ENCODE measurements around the gene CLDN25. TPM values are rescaled to one million over a fixed set of nuclear protein-coding genes. Genes with fewer than 3 reads are reported as not detected.
A peak's percentile ranks its signal among the peaks of the same experiment; 100 is the strongest.

The CLDN25 gene
- not detected for polyA plus RNA-seq (2013, experiment 1 of 2)
- polyA plus RNA-seq (2013, experiment 2 of 2), result not detected

DNA sequence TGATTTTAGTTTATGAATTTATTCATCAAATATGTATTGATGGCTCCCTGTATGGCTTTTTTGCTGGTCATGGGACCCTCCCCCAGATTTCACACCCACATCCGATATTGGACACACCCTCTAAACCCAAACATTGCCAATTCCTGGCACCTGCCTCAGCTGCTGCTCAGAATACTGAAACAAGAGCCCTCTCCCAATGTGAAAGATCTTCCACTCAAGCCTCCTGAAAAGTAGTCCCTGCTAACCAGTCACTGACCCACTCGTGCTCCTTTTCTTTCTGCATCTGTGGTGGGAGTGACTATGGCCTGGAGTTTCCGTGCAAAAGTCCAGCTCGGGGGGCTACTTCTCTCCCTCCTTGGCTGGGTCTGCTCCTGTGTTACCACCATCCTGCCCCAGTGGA, at the start of gene CLDN25:
CLDN25 (plus strand) TSS at position 301 of the 400 bp plus-strand sequence; CDS start at position 301, 0 bp downstream.
- H3K27me3 ChIP-seq (ENCODE audit: control insufficient read depth in 1 of 2, insufficient read depth in 1 of 2, low read length in 2 of 2), result peaks cover 14 to 42% of the 10 kb centered on the region in 2 experiments
- H2AK5ac ChIP-seq (ENCODE audit: low read length, severe bottlenecking), result no peak within 1 kb of the TSS
- H3K9ac ChIP-seq (ENCODE audit: low read length), result no peak within 1 kb of the TSS
- H2BK5ac ChIP-seq (ENCODE audit: low read depth, low read length, poor library complexity, severe bottlenecking), result no peak within 1 kb of the TSS
- no peaks in the 10 kb centered on the region for H3K79me1 ChIP-seq (replicated peaks; ENCODE audit: low read length, poor library complexity, severe bottlenecking)
- no peak within 1 kb of the TSS for H4K8ac ChIP-seq (ENCODE audit: low read length)
- no peak within 1 kb of the TSS for H2BK12ac ChIP-seq (ENCODE audit: low read length in 2 of 2)
- no peak within 1 kb of the TSS for H3K4me2 ChIP-seq (ENCODE audit: low read length, poor library complexity, severe bottlenecking)
- H3K14ac ChIP-seq (ENCODE audit: low read length in 2 of 2), result no peak within 1 kb of the TSS
- H3K4ac ChIP-seq (ENCODE audit: low read depth in 1 of 2, low read length in 2 of 2), result no peak within 1 kb of the TSS
- no peak within 1 kb of the TSS for H2BK15ac ChIP-seq (ENCODE audit: low read depth, poor library complexity, severe bottlenecking)
- DNase-seq, result no peak
- H3K4me3 ChIP-seq (ENCODE audit: insufficient read depth in 1 of 2, low read depth in 1 of 2, low read length in 2 of 2), result no peak within 1 kb of the TSS
- H2AFZ ChIP-seq (ENCODE audit: low read depth, low read length), result no peak within 1 kb of the TSS
- H3K36me3 ChIP-seq (ENCODE audit: control insufficient read depth in 1 of 2, insufficient read depth in 2 of 2, low read depth in 1 of 2, low read length in 2 of 2), result no peaks in the 10 kb centered on the region
- H3K27ac ChIP-seq (ENCODE audit: low read length, poor library complexity, severe bottlenecking), result no peak within 1 kb of the TSS
- no peaks in the 10 kb centered on the region for H3K9me3 ChIP-seq (ENCODE audit: control insufficient read depth, low read length)
- H3K18ac ChIP-seq (ENCODE audit: low read depth in 1 of 2, low read length in 2 of 2), result no peak within 1 kb of the TSS
- H4K91ac ChIP-seq (ENCODE audit: low read length), result no peak within 1 kb of the TSS
- H2BK120ac ChIP-seq (ENCODE audit: low read depth, low read length), result no peak within 1 kb of the TSS
- no peak within 1 kb of the TSS for H3K23ac ChIP-seq (ENCODE audit: low read length in 2 of 2)
- no peaks in the 10 kb centered on the region for H3K4me1 ChIP-seq (ENCODE audit: control insufficient read depth, insufficient read depth, low read depth, low read length)
- WGBS, result 93% methylated on average over 4 of the region's 4 CpGs

DNA sequence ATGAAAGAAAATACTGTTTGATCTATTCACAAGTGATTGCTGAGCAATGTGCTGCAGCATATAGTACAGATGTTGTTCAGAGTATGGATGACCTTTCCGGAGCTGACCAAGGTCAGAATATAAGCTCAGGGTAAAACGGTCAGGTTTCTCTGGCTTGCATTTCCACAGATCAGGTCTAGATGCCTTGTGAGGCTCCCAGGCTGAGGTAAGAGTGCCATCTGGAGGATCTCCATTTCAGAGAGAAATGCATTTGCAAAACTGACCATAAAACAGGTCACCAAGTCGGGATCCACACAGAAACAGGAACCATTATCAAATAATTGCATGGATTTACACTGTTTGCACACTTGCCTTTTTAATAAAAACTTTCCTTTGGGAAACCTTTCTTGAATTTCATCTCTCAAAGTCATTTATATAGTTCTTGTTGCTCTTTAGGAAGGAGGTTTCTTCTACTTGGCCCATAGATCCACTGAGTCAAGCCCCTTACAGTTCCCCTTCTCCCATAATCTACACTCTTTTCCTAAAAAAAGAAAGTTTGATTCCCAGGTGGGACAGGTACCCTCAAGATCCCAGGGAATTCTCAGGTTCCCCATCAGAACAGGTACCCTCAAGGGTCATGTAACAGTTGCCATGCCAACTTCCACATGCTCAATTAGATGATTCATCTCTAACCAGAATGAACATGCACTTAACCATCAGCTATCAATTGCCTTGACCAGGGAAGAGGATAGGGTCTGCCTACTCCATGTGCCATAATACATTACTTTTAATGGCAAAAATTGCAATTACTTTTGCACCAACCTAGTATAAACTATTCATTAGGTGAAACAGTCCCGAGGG, 48.5 kb upstream of the CLDN25 start:
- peaks cover 4 to 34% of the 10 kb centered on the region in 2 experiments for H3K36me3 ChIP-seq (ENCODE audit: control insufficient read depth in 1 of 2, insufficient read depth in 2 of 2, low read depth in 1 of 2, low read length in 2 of 2)
- 62% methylated on average over 3 of the region's 4 CpGs for WGBS
- H4K91ac ChIP-seq (ENCODE audit: low read length), result no peak overlapping the region
- no peaks in the 10 kb centered on the region for H3K27me3 ChIP-seq (ENCODE audit: control insufficient read depth in 1 of 2, insufficient read depth in 1 of 2, low read length in 2 of 2)
- no peak overlapping the region for H2BK5ac ChIP-seq (ENCODE audit: low read depth, low read length, poor library complexity, severe bottlenecking)
- H3K4ac ChIP-seq (ENCODE audit: low read depth in 1 of 2, low read length in 2 of 2), result no peak overlapping the region
- H3K79me1 ChIP-seq (replicated peaks; ENCODE audit: low read length, poor library complexity, severe bottlenecking), result no peaks in the 10 kb centered on the region
- H2BK12ac ChIP-seq (ENCODE audit: low read length in 2 of 2), result no peak overlapping the region
- H3K9ac ChIP-seq (ENCODE audit: low read length), result no peak overlapping the region
- no peak overlapping the region for H3K4me3 ChIP-seq (ENCODE audit: insufficient read depth in 1 of 2, low read depth in 1 of 2, low read length in 2 of 2)
- no peak overlapping the region for H3K18ac ChIP-seq (ENCODE audit: low read depth in 1 of 2, low read length in 2 of 2)
- H3K9me3 ChIP-seq (ENCODE audit: control insufficient read depth, low read length), result no peaks in the 10 kb centered on the region
- H2AK5ac ChIP-seq (ENCODE audit: low read length, severe bottlenecking), result no peak overlapping the region
- DNase-seq, result peak; percentile 52
- H2AFZ ChIP-seq (ENCODE audit: low read depth, low read length), result no peak overlapping the region
- H2BK15ac ChIP-seq (ENCODE audit: low read depth, poor library complexity, severe bottlenecking), result no peak overlapping the region
- no peak overlapping the region for H3K27ac ChIP-seq (ENCODE audit: low read length, poor library complexity, severe bottlenecking)
- H4K8ac ChIP-seq (ENCODE audit: low read length), result no peak overlapping the region
- no peaks in the 10 kb centered on the region for H3K4me1 ChIP-seq (ENCODE audit: control insufficient read depth, insufficient read depth, low read depth, low read length)
- no peak overlapping the region for H3K14ac ChIP-seq (ENCODE audit: low read length in 2 of 2)
- H3K4me2 ChIP-seq (ENCODE audit: low read length, poor library complexity, severe bottlenecking), result no peak overlapping the region
- H2BK120ac ChIP-seq (ENCODE audit: low read depth, low read length), result no peak overlapping the region
- no peak overlapping the region for H3K23ac ChIP-seq (ENCODE audit: low read length in 2 of 2)

DNA sequence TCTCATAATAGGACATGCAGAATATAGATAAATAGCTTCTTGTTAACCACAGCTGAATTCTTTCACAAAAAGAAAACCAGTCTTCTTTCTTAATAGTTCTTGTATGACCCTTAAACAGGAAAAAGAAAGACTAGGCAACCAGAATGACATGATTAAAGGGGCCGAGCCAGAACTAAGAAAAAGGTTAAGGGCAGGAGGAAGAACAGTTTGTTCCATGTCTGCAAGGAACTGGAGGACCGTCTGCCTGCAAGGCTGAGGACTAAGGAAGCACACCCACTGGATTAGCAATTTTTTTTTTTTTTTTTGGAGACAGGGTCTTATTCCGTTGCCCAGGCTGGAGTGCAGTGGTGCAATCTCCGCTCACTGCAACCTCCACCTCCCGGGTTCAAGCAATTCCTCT, 47.5 kb upstream of the CLDN25 start:
- Histone ChIP-seq H2AK5ac (ENCODE audit: low read length, severe bottlenecking) (no peak overlapping the region), H3K4me2 (ENCODE audit: low read length, poor library complexity, severe bottlenecking) (no peak overlapping the region), H2BK120ac (ENCODE audit: low read depth, low read length) (no peak overlapping the region), H2BK15ac (ENCODE audit: low read depth, poor library complexity, severe bottlenecking) (no peak overlapping the region), H3K4me3 (ENCODE audit: insufficient read depth in 1 of 2, low read depth in 1 of 2, low read length in 2 of 2) (no peak overlapping the region), H2AFZ (ENCODE audit: low read depth, low read length) (no peak overlapping the region), H2BK12ac (ENCODE audit: low read length in 2 of 2) (no peak overlapping the region), H3K27me3 (ENCODE audit: control insufficient read depth in 1 of 2, insufficient read depth in 1 of 2, low read length in 2 of 2) (no peaks in the 10 kb centered on the region), H2BK5ac (ENCODE audit: low read depth, low read length, poor library complexity, severe bottlenecking) (no peak overlapping the region), H3K23ac (ENCODE audit: low read length in 2 of 2) (no peak overlapping the region), H3K9me3 (ENCODE audit: control insufficient read depth, low read length) (no peaks in the 10 kb centered on the region), H3K4me1 (ENCODE audit: control insufficient read depth, insufficient read depth, low read depth, low read length) (no peaks in the 10 kb centered on the region), H3K9ac (ENCODE audit: low read length) (no peak overlapping the region), H3K18ac (ENCODE audit: low read depth in 1 of 2, low read length in 2 of 2) (no peak overlapping the region), H3K27ac (ENCODE audit: low read length, poor library complexity, severe bottlenecking) (no peak overlapping the region), H4K8ac (ENCODE audit: low read length) (no peak overlapping the region), H4K91ac (ENCODE audit: low read length) (no peak overlapping the region), H3K14ac (ENCODE audit: low read length in 2 of 2) (no peak overlapping the region), H3K36me3 (ENCODE audit: control insufficient read depth in 1 of 2, insufficient read depth in 2 of 2, low read depth in 1 of 2, low read length in 2 of 2) (peaks cover 4 to 44% of the 10 kb centered on the region in 2 experiments), H3K4ac (ENCODE audit: low read depth in 1 of 2, low read length in 2 of 2) (no peak overlapping the region), H3K79me1 (replicated peaks; ENCODE audit: low read length, poor library complexity, severe bottlenecking) (no peaks in the 10 kb centered on the region)
- 93% methylated on average over 5 of the region's 5 CpGs for WGBS
- DNase-seq, result no peak

DNA sequence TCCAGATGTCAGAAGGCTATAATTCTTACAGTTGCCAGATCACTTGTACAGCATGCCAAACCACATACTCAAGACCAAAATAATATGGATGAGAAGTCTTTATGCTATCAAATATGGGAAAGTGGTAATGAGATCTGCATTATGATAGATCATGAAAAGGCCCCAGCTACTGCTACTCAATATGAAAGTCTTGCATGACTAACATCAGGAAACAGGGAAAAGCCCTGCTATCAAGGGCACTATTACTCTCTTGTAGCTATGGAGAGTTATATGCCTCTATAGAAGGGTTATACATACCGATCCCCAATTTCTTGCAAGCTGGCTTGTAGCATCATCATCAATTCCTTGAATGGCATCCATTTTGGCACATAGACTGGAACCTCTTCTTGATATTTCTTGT, 43.3 kb upstream of the CLDN25 start:
- H2BK5ac ChIP-seq (ENCODE audit: low read depth, low read length, poor library complexity, severe bottlenecking), result no peak overlapping the region
- no peak overlapping the region for H3K9ac ChIP-seq (ENCODE audit: low read length)
- peaks cover 11 to 86% of the 10 kb centered on the region in 2 experiments for H3K36me3 ChIP-seq (ENCODE audit: control insufficient read depth in 1 of 2, insufficient read depth in 2 of 2, low read depth in 1 of 2, low read length in 2 of 2)
- no peak overlapping the region for H2AK5ac ChIP-seq (ENCODE audit: low read length, severe bottlenecking)
- DNase-seq, result no peak
- H3K14ac ChIP-seq (ENCODE audit: low read length in 2 of 2), result no peak overlapping the region
- no peak overlapping the region for H3K4me3 ChIP-seq (ENCODE audit: insufficient read depth in 1 of 2, low read depth in 1 of 2, low read length in 2 of 2)
- H3K4me1 ChIP-seq (ENCODE audit: control insufficient read depth, insufficient read depth, low read depth, low read length), result no peaks in the 10 kb centered on the region
- no peaks in the 10 kb centered on the region for H3K79me1 ChIP-seq (replicated peaks; ENCODE audit: low read length, poor library complexity, severe bottlenecking)
- no peak overlapping the region for H2AFZ ChIP-seq (ENCODE audit: low read depth, low read length)
- no peak overlapping the region for H3K27ac ChIP-seq (ENCODE audit: low read length, poor library complexity, severe bottlenecking)
- 100% methylated on average over 1 of the region's 1 CpG for WGBS
- H4K91ac ChIP-seq (ENCODE audit: low read length), result no peak overlapping the region
- no peak overlapping the region for H3K18ac ChIP-seq (ENCODE audit: low read depth in 1 of 2, low read length in 2 of 2)
- H3K4me2 ChIP-seq (ENCODE audit: low read length, poor library complexity, severe bottlenecking), result no peak overlapping the region
- no peak overlapping the region for H4K8ac ChIP-seq (ENCODE audit: low read length)
- H3K4ac ChIP-seq (ENCODE audit: low read depth in 1 of 2, low read length in 2 of 2), result no peak overlapping the region
- no peak overlapping the region for H2BK12ac ChIP-seq (ENCODE audit: low read length in 2 of 2)
- H3K9me3 ChIP-seq (ENCODE audit: control insufficient read depth, low read length), result no peaks in the 10 kb centered on the region
- H3K27me3 ChIP-seq (ENCODE audit: control insufficient read depth in 1 of 2, insufficient read depth in 1 of 2, low read length in 2 of 2), result no peaks in the 10 kb centered on the region
- H2BK15ac ChIP-seq (ENCODE audit: low read depth, poor library complexity, severe bottlenecking), result no peak overlapping the region
- H3K23ac ChIP-seq (ENCODE audit: low read length in 2 of 2), result no peak overlapping the region
- H2BK120ac ChIP-seq (ENCODE audit: low read depth, low read length), result no peak overlapping the region

All from mesenchymal stem cell (in vitro differentiated cells and primary cell).